Loucy (cell line): ENCODE data around the gene ZFYVE27.

Source experiments
- H2AFZ ChIP-seq: fragments of 200-600 bp; sonication (generic); 2 replicates; pipeline ENCODE4 v1.6.0; 2016; ENCODE audit warnings: antibody characterized with exemption, mild to moderate bottlenecking, low read length, moderate library complexity
- H3F3A ChIP-seq: fragments of 200-600 bp; 2 replicates; pipeline ENCODE4 v1.6.0; 2016; ENCODE audit warnings: antibody characterized with exemption, low read depth, mild to moderate bottlenecking
- H3K27me3 ChIP-seq: fragments of 200-600 bp; sonication (generic); 2 replicates; pipeline ENCODE4 v1.6.1; 2014; ENCODE audit warnings: low read length, mild to moderate bottlenecking; ENCODE audit not compliant: insufficient read depth, poor library complexity, severe bottlenecking
- H3K36me3 ChIP-seq: fragments of 200-600 bp; sonication (generic); 2 replicates; pipeline ENCODE4 v1.6.1; 2016; ENCODE audit warnings: low read length; ENCODE audit not compliant: insufficient read depth
- H3K4me1 ChIP-seq: fragments of 200-600 bp; sonication (generic); 2 replicates; pipeline ENCODE4 v1.5.1; 2014; ENCODE audit warnings: low read length, mild to moderate bottlenecking; ENCODE audit not compliant: insufficient read depth, poor library complexity, severe bottlenecking
- H3K4me2 ChIP-seq: fragments of 200-600 bp; sonication (generic); 2 replicates; pipeline ENCODE4 v1.6.0; 2014; ENCODE audit warnings: antibody characterized with exemption, low read length, low read depth, mild to moderate bottlenecking; ENCODE audit not compliant: poor library complexity, severe bottlenecking
- H3K4me3 ChIP-seq: fragments of 200-600 bp; sonication (generic); 2 replicates; pipeline ENCODE4 v1.5.1; 2014; ENCODE audit warnings: low read length, mild to moderate bottlenecking, mixed read lengths; ENCODE audit not compliant: poor library complexity, severe bottlenecking
- H3K79me2 ChIP-seq: fragments of 200-600 bp; sonication (generic); 2 replicates; pipeline ENCODE4 v1.6.1; 2014; ENCODE audit warnings: low read length; ENCODE audit not compliant: insufficient read depth
- H3K9ac ChIP-seq: fragments of 200-600 bp; sonication (generic); 2 replicates; pipeline ENCODE4 v1.6.0; 2014; ENCODE audit warnings: mild to moderate bottlenecking, low read depth, low read length, moderate library complexity; ENCODE audit not compliant: poor library complexity, severe bottlenecking
- H3K9me2 ChIP-seq: fragments of 200-600 bp; sonication (generic); replicated peaks from 2 replicates; pipeline ENCODE4 v1.6.1; 2016; ENCODE audit warnings: low read depth, low read length, mixed read lengths
- H3K9me3 ChIP-seq: fragments of 200-600 bp; sonication (generic); 2 replicates; pipeline ENCODE4 v1.6.1; 2014; ENCODE audit warnings: mild to moderate bottlenecking, antibody characterized with exemption, low read length, low read depth; ENCODE audit not compliant: insufficient read depth
- H4K20me1 ChIP-seq: fragments of 200-600 bp; sonication (generic); 2 replicates; pipeline ENCODE4 v1.6.0; 2014; ENCODE audit warnings: antibody characterized with exemption, low read length, mild to moderate bottlenecking; ENCODE audit not compliant: insufficient read depth, poor library complexity, severe bottlenecking
- CTCF ChIP-seq: fragments of 200-600 bp; sonication (generic); conservative IDR thresholded peaks from 2 replicates; pipeline ENCODE4 v1.5.1; 2014; ENCODE audit warnings: mild to moderate bottlenecking, antibody characterized with exemption, low read length
- EZH2phosphoT487 ChIP-seq: fragments of 200-600 bp; IDR thresholded peaks from 2 replicates; pipeline ENCODE4 v1.6.1; 2018; ENCODE audit warnings: antibody characterized with exemption, mild to moderate bottlenecking, moderate library complexity, borderline replicate concordance

ZFYVE27 gene

GRCh38 chr10:97714401-97715258 is 22.3 kb upstream of the ZFYVE27 start:
- Histone ChIP-seq H4K20me1 (peaks cover 7% of the 10 kb centered on the region), H2AFZ (peak overlapping the region; percentile 85), H3K27me3 (no peaks in the 10 kb centered on the region), H3K4me2 (peak overlapping the region; percentile 84), H3K4me1 (peaks cover 58% of the 10 kb centered on the region), H3F3A (no peaks in the 10 kb centered on the region), H3K36me3 (no peaks in the 10 kb centered on the region), H3K79me2 (peaks cover 19% of the 10 kb centered on the region; the same call in 1 of the 2 replicates), H3K9me3 (no peaks in the 10 kb centered on the region), H3K9me2 (no peaks in the 10 kb centered on the region), H3K4me3 (peak overlapping the region; percentile 85), H3K9ac (peak overlapping the region; percentile 87)
- TF ChIP-seq EZH2phosphoT487 (no peak), CTCF (no peak)

- H3K36me3 ChIP-seq, result no peaks in the 10 kb centered on the region
- H3K9ac ChIP-seq, result peak overlapping the region; percentile 87
- no peak overlapping the region for H2AFZ ChIP-seq
- peaks cover 19% of the 10 kb centered on the region; the same call in 1 of the 2 replicates for H3K79me2 ChIP-seq
- peaks cover 60% of the 10 kb centered on the region for H3K4me1 ChIP-seq
- TF ChIP-seq CTCF, result no peak
- TF ChIP-seq EZH2phosphoT487, result no peak
- H3F3A ChIP-seq, result no peaks in the 10 kb centered on the region
- H3K4me3 ChIP-seq, result peak overlapping the region; percentile 85
- no peaks in the 10 kb centered on the region for H3K27me3 ChIP-seq
- H4K20me1 ChIP-seq, result peaks cover 7% of the 10 kb centered on the region
- H3K4me2 ChIP-seq, result peak overlapping the region; percentile 84
- H3K9me3 ChIP-seq, result no peaks in the 10 kb centered on the region
- H3K9me2 ChIP-seq, result no peaks in the 10 kb centered on the region
Measured at GRCh38 chr10:97715259-97715874, 21.6 kb upstream of the ZFYVE27 start.

GRCh38 chr10:97717627-97718026 is 19.3 kb upstream of the ZFYVE27 start:
- H3K9me2 ChIP-seq, result no peaks in the 10 kb centered on the region
- H3K4me1 ChIP-seq, result peaks cover 69% of the 10 kb centered on the region
- H3K36me3 ChIP-seq, result no peaks in the 10 kb centered on the region
- no peaks in the 10 kb centered on the region for H3F3A ChIP-seq
- H4K20me1 ChIP-seq, result peaks cover 7% of the 10 kb centered on the region
- TF ChIP-seq EZH2phosphoT487 (no peak), CTCF (no peak)
- peaks cover 19% of the 10 kb centered on the region; the same call in 1 of the 2 replicates for H3K79me2 ChIP-seq
- H3K9ac ChIP-seq, result no peak overlapping the region
- no peaks in the 10 kb centered on the region for H3K27me3 ChIP-seq
- no peak overlapping the region for H2AFZ ChIP-seq
- no peaks in the 10 kb centered on the region for H3K9me3 ChIP-seq
- H3K4me2 ChIP-seq, result peak overlapping the region; percentile 16
- H3K4me3 ChIP-seq, result no peak overlapping the region
